ENCODE measurements around the gene RABGAP1L.

The RABGAP1L gene

DNA sequence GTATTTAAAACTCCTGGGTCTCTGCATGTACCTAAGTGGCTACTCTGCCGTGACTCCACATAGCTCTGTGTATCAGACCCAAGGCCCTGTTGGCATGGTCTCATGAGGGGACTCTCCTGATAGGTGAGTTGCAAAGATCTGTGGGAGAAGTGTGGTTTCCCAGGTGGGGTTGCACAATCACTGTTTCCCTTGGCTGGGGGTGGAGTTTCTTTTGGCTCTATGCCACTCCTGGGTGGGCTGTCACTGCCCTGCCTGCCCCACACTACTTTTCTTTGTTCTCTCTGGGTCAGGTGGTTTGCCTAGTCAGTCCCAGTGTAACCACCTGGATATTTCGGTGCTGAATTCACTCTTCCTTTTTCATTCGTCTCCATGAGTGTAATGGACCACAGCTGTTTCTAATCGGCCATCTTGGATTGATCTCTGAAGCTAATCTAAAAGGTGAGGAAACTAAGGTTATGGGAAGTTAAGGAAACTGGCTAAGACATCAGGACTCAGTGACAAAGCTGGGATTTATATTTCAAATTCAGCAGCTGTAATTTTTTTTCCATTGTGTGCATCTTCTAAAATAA, 743.3 kb downstream of the RABGAP1L start:
- DNase-seq = peak; percentile 80

DNA sequence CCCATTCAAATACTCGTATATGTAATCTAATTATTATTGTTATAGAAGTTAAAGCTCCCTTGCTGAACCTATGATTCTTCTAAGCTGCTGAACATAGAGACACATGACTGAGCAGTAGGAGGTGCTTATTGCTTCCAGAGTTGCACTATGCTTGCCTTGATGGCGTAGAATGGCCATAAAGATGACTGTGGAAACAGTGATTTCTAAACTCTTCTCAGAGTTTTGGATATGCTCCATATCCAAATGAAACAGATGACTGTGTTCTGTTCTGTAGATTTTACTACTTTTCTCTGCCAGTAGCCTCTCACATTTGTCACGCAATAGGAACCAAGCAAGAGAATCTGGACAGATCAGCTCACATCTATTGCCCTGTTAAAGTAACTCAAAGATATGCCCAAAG, 752.3 kb downstream of the RABGAP1L start:
- DNase-seq = no peak

DNA sequence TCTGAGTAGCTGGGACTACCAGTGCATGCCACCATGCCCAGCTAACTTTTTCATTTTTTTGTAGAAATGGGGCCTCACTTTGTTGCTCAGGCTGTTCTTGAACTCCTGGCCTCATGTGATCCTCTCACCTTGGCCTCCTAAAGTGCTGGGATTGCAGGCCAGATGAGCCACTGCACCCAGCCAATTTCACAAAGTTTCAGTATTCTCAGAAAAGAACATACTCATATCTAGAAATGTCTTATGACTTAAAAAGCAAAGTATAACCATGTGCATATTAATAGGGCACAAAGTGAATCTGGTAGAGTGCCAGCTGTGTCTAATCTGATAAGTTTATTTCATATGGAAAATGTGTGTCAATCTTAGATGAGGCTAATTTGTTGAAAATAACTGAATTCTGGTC, 752.9 kb downstream of the RABGAP1L start:
- DNase-seq = no peak

DNA sequence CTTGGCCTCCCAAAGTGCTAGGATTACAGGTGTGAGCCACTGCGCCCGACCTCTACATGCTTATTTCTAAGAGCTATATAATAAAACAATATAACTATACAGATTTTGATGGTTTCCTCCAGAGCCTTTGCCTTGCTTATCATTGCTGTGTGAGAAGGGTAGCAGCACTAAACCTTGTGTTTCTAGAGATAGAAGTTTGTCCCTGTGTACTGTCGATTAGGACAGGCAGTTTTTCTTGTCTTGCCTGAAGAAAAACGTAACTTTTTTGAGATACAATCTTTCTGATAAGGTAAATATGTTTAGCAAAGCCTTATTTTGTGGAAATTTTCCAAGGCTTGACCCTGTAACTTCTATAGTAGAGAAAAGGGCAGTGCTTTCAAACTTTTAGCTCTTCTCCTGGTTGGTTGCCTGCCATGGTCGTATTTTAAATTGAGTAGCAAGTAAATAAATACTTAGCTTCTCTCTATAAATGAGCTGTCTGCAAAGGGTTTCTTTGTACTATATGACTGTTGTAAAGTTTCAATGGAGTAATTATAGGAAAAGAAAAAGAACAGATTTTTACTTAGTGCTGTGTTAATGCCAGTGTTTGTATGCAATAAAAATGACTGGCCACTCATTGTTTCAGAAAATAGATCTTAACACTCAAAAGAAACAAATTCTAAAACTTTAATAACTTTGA, 754.0 kb downstream of the RABGAP1L start:
- DNase-seq = no peak

DNA sequence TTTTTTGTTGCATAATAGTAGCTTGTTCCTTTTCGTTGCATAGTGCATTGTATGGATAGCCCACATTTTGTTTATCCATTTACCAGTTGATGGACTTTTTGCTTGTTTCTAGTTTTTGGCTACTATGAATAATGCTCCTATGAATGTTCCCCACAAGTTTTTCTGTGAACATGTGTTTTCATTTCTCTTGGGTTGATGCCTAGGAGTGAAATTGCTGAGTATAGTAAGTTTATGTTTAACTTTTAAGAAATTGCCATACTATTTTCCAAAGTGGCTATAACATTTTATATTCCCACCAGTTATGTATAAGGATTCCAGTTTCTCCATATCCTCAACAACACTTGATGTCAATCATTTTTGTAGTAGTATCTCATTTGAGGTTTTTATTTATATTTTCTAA, 755.7 kb downstream of the RABGAP1L start:
- no peak for DNase-seq

DNA sequence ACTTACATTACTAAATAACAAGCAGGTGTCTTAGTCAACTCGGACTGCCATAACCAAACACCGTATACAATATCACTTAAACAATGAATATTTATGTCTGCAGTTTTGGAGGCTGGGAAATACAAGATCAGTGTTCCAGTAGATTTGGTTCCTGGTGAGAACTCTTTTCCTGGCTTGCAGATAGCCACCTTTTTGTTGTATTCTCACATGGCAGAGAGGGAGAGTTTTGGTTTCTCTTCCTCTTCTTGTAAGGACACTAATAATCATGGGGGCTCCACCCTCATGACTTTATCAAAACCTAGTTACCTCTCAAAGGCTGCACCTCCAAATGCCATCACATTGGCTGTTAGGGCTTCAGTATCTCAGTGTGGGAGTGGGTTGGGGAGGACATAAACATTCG, 757.5 kb downstream of the RABGAP1L start:
- DNase-seq = no peak

DNA sequence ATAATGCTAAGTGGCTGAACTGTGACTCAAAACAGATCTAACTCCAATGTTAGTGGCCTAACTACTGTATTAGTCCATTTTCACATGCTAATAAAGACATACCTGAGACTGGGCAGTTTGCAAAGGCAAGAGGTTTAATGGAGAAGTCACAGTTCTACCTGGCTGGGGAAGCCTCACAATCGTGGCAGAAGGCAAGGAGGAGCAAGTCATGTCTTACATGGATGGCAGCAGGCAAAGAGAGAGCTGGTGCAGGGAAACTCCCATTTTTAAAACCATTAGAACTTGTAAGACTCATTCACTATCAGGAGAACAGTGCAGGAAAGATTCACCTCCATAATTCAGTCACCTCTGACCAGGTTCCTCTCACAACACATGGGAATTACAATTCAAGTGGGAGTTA, 760.8 kb downstream of the RABGAP1L start:
- no peak for DNase-seq

DNA sequence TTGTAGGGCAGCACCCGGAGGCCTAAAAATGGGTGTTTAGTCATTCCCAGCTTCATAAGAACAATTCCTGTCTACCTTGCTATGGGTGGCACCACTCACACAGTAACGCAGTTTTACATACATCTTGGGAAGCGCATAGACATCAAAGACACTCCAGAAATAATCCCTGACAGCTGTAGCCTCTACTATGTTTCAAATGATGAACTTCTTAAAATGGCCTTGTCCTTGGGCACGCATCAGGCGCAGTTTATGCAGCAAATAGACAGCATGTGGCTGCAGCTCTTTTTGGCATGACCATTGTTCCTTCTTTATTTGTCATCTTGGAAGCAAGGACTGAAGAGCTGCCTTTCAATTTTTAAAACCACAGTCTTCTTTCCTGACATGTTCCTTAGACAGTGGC, 762.8 kb downstream of the RABGAP1L start:
- DNase-seq = no peak

DNA sequence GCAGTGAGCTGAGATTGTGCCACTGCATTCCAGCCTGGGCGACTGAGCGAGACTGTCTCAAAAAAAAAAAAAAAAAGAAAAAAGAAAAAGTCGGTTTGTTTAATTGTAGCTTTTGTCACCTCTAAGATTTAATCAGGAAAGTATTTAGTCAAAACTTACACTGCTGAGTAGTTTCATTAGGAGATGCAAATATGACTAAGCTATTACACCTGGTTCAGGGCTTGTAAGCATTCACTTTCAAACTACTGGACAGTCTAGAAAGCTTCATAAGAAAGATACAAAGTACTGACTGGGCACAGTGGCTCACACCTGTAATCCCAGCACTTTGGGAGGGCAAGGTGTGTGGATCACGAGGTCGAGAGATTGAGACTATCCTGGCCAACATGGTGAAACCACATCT, 764.5 kb downstream of the RABGAP1L start:
- no peak for DNase-seq

DNA sequence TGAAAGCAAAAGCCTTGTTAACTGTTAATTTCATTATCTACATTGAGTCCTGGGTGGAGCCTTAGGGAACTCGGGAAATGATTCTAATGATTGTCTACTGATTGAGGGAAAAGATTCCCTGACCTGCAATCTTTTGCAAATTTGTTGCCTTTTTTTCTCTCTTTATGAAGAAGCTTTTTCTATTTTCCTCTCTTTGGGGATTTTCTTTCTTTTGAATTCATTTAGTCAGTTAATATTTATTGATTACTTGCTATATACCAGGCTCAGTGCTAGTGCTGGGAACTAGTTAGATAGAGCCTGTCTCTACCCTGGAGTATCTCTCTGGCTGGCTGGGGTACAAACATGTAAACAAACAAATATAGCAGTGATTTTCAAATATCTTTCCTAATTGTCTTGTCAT, 769.2 kb downstream of the RABGAP1L start:
- no peak for DNase-seq

DNA sequence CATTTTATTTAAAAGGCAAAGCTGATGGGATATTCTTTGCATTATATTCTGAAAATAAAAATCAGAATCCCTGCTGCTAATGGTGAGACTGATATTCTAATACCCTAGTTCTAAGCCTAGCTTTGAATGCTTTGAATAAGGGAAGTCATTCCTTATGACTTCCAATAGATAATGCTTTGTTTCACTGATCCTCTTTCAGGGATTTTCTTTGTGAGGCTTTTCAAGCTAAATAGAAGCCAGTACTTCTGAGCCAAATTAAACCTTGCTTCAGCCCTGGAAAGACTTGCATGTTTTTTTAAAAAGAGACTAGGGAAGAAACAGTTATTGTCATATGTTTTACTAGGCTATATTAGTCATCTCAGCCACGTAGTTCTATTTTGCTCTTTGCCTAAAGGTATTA, 771.9 kb downstream of the RABGAP1L start:
- no peak for DNase-seq

DNA sequence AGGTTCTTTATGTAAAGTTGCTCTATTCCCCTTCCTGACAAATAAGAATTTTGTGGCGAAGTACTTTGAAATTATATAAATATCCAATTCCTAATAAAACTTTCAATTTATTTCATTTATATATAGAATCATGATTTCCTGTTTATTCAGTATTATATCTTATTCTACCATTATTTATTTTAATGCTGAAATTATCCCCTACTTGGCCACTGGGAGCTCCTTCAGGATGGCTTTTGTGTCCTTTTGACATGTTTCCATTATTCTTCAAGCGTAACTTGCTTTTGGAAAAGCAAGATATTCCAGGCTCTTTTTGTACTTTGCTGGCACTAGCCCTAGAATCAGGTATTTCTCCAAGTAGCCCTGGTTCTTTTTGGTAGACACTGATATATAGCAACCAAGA, 773.3 kb downstream of the RABGAP1L start:
- DNase-seq = no peak

DNA sequence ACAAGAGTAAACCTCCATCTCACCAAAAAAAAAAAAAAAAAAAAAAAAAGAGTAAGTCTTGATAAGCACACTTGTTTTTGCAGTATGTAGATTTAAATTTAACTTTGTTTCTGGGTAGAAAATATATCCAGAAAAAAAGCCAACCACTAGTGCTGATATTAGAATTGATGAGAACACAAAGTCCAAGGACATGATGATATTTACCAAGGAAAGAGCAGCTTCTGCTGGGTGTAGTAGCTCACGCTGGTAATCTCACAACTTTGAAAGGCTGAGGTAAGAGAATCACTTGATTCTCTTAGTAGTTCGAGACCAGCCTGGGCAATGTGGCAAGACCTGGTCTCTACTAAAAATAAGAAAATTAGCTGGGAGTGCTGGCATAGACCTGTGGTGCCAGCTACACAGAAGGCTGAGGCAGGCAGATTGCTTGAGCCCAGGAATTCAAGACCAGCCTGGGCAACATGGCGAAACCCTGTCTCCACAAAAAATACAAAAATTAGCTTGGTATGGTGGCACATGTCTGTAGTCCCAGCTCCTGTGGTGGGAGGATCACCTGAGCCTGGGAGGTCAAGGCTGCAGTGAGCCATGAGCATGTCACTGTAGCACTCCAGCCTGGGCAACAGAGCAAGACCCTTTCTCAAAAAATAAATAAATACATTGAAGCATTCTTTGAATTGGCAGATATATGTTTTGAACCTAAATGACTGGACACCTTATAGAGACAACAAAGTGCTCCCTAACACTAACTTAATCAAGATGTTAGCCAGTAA, 776.8 kb downstream of the RABGAP1L start:
- DNase-seq = no peak

DNA sequence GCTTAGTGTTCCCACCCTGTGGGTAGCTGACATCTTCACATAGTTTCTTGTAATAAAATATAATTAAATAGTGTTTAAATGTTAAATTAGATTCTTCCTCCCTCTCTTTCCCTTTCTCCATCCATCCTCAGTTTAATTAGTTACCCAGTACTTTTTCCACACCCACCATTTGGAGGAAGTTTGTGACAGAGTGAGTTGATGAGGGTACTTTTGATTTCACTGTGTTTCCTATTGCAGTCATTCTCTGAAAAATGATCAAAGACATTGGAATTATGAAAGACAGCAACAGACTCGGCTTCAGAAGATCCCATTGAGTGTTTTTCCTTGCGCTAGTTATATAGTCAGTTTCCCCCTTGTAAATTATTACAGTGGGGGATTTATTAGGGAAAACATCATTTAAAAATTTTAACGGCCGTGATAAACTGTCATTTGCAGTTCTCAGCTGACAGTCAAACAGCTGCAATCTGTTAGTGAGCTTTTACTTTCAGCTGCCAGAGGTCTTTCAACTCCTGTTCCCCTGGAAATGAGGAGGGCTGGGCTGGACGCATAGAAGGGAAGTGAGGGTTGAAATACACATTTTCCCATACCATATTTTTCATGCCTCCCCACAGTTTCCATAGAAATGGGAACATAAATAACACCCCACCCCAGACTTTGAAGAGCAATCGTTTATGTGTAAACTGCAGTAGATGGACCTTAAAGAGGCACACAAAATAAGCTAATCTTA, 779.1 kb downstream of the RABGAP1L start:
- DNase-seq = no peak

DNA sequence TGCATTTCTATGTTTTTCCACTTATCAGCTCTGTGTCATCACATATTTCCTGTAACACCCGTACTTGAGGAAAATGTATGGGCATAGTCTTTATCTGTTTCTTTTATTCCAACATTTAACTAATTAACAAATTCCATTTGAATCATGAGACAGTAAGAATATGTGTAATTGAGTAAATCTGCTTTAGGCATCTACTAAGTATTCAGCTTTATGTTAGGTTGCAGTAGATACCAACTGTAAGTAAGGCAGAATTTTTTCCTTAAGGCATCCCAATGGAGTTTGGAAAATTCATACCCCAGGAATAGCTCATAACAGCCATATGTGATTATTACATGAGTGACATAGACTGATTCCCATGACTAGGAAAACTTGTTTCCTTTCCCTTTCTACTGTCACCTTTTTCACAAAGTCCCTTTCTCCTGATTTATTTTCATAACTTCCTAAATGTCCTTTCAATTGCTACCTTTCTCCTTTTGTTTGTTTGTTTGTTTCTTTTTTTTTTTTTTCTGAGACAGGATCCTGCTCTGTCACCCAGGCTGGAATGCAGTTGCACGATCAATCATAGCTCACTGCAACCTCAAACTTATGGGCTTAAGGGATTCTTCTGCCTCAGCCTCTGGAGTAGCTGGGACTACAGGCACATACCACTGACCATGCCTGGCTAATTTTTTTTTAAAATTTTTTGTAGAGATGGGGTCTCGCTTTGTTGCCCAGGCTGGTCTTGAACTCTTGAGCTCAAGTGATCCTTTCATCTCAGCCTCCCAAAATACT, 780.6 kb downstream of the RABGAP1L start:
- DNase-seq = no peak

DNA sequence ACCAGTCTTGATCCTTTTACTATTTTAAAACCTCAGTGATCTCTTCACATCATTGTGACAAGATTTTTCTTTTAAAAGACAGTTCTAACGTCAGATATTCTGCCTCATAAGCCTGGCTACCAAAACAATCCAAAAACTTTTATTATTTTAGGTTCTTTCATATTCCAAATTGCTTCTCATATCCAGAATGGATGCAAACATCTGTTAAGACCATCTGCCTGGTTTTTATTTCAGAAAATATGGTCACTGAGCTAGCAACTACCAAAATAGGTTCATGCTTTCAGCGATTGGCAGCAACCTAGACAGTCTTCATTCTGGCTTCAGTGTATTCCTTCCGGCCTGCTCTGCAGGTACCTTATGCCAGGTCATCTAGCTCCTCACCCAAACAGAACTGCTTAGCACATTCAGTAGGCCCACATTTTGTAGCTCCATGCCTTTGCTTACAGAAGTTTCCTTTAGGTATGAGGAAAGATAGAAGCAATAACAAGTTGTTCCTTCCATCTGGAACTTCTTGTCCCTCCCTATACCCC, 781.4 kb downstream of the RABGAP1L start:
- no peak for DNase-seq

DNA sequence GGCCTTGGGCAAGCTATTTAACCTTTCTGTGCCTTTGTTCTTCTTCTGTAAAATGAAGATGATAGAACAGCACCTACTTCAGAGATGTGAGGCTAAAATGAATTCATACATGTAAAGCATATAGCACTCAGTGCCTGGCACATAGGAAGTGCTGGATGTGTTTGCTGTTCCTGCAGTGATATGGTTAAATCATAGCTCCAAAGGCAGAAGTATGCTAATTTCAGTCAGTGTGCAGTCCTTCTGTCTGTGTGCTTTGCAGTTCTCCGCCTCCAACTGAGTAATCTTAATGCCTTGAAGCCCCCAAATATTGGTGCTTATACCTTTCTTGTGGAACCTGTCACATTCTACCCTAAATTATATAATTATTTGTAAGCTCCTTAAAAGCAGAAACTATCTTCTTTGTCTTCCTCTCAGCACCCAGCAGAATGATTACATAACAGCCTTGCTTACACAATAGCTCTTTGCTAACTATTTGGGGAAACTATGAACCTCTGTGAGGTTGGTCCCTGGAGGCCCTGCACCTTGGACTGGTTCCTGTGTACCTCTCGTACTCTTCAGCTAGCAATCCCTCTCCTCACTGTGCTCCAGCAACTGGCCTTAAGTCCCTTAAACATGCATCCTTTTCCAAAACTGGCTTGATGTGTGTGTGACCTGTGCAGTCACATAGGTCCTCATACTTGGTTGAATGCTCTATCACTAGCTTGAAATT, 783.4 kb downstream of the RABGAP1L start:
- no peak for DNase-seq

DNA sequence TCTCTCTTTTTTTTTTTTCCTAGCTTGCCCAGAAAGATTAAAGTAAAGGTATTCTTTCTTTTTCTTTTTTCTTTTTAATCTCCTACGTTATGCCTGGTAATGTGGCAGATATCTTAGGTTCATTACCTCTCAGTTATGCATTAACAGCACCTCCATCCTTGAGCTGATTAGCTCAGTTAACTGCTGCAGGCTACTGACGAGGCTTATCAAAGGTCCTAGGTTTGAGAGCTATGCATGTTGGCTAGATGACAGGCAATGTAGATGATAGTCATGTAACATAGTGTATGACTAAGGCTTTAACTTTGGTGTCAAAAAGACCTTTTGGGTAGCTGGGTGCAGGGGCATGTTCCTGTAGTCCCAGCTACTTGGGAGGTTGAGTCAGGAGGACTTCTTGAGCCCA, 786.7 kb downstream of the RABGAP1L start:
- DNase-seq = peak; percentile 39

DNA sequence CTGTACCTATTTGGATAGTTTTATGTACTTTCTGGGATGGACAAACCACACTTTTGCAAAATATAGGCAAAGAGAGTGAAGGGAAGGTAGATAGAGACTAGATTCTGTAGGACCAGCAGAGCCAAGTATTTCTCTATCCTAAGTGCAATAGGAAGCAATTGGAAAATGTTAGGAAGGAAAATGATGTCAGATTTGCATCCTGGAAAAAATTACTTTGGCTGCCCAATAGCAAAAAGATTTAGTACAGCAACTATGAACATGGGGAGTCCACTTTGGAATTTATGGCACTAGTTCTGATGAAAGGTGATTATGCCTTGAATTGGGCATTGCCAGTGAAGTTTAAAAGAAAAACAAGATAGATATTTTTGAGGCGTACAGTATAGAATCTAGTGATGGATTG, 789.7 kb downstream of the RABGAP1L start:
- no peak for DNase-seq

DNA sequence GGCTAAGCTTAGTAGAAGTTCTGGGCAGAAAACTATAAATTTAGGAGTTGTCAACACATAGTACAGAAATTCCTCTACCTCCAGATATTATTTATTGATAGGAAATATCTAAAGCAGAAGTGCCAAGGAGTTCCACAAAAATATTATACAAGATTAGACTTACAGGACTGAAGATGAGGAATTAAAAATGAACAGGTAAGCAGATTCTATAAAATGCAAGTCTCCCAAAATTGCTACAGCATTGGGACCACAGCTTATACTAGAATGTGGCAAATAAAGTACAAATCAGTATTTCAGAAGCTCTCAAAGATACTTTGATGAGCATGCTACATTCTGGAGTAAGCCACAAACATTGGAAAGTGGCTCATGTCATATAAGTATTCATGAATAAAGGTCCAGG, 790.3 kb downstream of the RABGAP1L start:
- no peak for DNase-seq

DNA sequence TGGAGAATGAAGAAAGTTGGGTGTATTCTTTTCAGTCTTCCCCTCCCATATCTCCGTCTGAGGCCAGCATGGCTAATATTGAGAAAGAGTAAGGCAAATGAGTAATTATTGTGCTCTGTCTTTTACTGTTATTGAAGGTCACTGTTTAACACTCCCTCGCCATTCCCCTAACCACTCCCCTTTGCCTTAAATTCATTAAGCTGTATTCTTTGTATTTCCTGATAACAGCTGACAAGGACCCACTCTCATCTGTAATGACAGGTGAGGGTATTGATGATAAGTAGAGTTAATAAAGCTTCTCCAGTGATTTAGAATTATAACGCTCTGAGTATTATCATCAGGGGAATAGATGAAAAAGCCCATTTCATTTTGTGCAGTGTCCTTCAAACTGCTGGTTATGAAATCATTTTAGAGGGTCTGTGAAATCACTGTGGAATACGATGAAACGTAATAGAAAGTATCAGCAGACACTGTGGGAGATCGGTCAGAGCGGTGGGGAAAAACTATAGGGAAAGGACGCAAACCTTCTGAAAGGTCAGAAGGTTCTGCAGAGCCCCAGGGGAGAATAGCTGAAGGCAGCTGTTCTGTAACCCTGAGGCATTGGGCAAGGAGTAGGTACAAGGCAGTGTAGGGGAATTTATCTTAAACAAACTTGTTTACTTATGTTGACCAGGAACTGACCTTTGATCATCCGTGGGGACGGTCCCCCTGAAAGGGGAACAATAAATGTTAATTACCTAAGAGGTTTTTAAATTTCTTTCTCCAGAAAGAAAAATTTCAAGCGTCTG, 794.2 kb downstream of the RABGAP1L start:
- no peak for DNase-seq
